ENCODE data around the gene PPP2R2B.

Gene PPP2R2B

GRCh38 chr5:146748533-146748932, 130.0 kb downstream of the PPP2R2B start:
- DNase-seq (ENCODE audit: extremely low spot score): no peak
- POLR2A ChIA-PET: no interaction called here
- TF ChIP-seq CTBP1 (IDR thresholded peaks at IDR 0.05; ENCODE audit: borderline replicate concordance) (no peak), HDGF (IDR thresholded peaks at IDR 0.05; ENCODE audit: borderline replicate concordance) (no peak), ARNT (IDR thresholded peaks at IDR 0.05) (no peak), L3MBTL2 (conservative IDR thresholded peaks at IDR 0.05) (no peak), LEF1 (IDR thresholded peaks at IDR 0.05; ENCODE audit: borderline replicate concordance) (no peak), SUZ12 (IDR thresholded peaks at IDR 0.05) (no peak), NFRKB (IDR thresholded peaks at IDR 0.05) (no peak), TARDBP (IDR thresholded peaks at IDR 0.05) (no peak), FOXM1 (IDR thresholded peaks at IDR 0.05; ENCODE audit: borderline replicate concordance) (no peak), SP1 (IDR thresholded peaks at IDR 0.05) (no peak), FOXK2 (IDR thresholded peaks at IDR 0.05) (no peak), ELF4 (IDR thresholded peaks at IDR 0.05) (no peak), FOXA1 (IDR thresholded peaks at IDR 0.05) (no peak)
- CTCF ChIA-PET: no interaction called here

DNA sequence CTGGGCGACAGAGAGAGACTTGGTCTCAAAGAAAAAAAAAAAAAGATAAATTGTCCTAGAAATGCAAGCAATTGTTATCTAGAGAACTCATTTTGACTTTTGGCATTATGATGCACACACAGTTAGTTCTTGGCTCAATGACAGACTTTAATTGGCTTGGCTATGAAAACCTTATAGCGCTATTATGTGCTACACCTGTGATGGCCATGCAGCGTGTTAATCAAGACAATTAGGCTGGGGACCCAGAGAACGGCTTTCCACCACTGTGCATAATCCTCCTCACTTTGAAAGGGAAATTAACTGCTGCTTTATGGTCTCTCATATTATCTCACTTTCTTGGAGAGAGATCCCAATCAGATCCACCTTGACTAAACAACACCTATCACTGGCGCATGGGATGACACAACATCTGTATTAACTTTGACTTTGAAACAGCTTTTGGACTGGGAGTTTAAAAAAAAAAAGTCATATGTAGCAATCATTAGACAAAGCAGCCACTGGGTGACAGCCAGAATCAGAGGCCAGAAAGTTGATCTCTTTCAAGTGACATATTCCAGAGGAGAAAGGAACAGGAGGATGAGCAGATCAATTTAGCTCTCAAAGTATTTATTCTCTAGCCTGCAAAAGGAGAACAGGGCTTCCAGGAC, 132.5 kb downstream of the PPP2R2B start:
- ChIA-PET CTCF (interaction anchor here (0.8 kb wide), 1 partner anchor 65 kb away, joined by 3 read pairs; no protein-coding TSS in a partner anchor), POLR2A (no interaction called here)
- DNase-seq (ENCODE audit: extremely low spot score): no peak
- no peak for TF ChIP-seq L3MBTL2 (conservative IDR thresholded peaks at IDR 0.05)
- no peak for TF ChIP-seq FOXM1 (IDR thresholded peaks at IDR 0.05; ENCODE audit: borderline replicate concordance)
- no peak for TF ChIP-seq SUZ12 (IDR thresholded peaks at IDR 0.05)
- no peak for TF ChIP-seq ARNT (IDR thresholded peaks at IDR 0.05)

DNA sequence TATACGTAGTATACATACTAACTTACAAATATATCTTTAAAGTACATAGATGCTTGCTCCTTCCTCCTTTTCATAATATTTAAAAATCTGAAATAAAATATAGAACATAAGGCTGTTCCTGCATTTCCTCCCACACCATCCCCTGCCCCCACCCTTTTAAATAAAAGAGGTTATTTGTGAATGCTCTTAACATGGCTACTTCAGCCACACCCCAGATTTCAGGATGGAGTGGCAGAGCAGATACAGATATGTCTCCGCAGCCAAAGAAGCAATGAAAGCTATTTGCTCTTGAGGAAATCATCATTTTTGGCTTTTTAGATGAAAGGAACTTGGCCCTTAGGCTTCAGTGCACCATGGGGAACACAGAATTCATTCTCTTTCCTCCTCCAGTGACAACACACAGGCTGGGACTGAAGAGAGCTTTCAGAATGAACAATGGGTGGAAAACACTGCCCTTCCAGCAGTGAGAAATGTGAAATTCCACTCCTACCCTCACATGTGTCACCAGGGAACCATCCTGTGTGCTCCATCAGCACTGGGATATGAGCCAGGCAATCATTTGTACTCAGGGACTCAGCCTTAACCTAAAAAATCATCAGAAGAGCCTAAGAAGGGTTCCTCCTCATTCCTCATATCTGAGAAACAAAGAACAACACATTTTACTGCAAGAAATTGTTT, 134.3 kb downstream of the PPP2R2B start:
- TF ChIP-seq HDGF (IDR thresholded peaks at IDR 0.05; ENCODE audit: borderline replicate concordance) (no peak), L3MBTL2 (conservative IDR thresholded peaks at IDR 0.05) (no peak), TARDBP (IDR thresholded peaks at IDR 0.05) (no peak), FOXK2 (IDR thresholded peaks at IDR 0.05) (no peak), BHLHE40 (IDR thresholded peaks at IDR 0.05; ENCODE audit: borderline replicate concordance) (no peak), CTBP1 (IDR thresholded peaks at IDR 0.05; ENCODE audit: borderline replicate concordance) (no peak), SP1 (IDR thresholded peaks at IDR 0.05) (no peak), ZNF384 (IDR thresholded peaks at IDR 0.05) (no peak), FOXA1 (IDR thresholded peaks at IDR 0.05) (no peak), ELF4 (IDR thresholded peaks at IDR 0.05) (no peak), ARNT (IDR thresholded peaks at IDR 0.05) (no peak), NFRKB (IDR thresholded peaks at IDR 0.05) (no peak), FOXM1 (IDR thresholded peaks at IDR 0.05; ENCODE audit: borderline replicate concordance) (no peak), SUZ12 (IDR thresholded peaks at IDR 0.05) (no peak), LEF1 (IDR thresholded peaks at IDR 0.05; ENCODE audit: borderline replicate concordance) (no peak)
- TF ChIP-seq, protein P1, sequence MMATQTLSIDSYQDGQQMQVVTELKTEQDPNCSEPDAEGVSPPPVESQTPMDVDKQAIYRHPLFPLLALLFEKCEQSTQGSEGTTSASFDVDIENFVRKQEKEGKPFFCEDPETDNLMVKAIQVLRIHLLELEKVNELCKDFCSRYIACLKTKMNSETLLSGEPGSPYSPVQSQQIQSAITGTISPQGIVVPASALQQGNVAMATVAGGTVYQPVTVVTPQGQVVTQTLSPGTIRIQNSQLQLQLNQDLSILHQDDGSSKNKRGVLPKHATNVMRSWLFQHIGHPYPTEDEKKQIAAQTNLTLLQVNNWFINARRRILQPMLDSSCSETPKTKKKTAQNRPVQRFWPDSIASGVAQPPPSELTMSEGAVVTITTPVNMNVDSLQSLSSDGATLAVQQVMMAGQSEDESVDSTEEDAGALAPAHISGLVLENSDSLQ (IDR thresholded peaks at IDR 0.05): no peak
- no peak for DNase-seq (ENCODE audit: extremely low spot score)
- CTCF ChIA-PET: no interaction called here
- POLR2A ChIA-PET: no interaction called here

- TF ChIP-seq BHLHE40 (IDR thresholded peaks at IDR 0.05; ENCODE audit: borderline replicate concordance) (no peak), CTBP1 (IDR thresholded peaks at IDR 0.05; ENCODE audit: borderline replicate concordance) (no peak), FOXA1 (IDR thresholded peaks at IDR 0.05) (no peak), FOXM1 (IDR thresholded peaks at IDR 0.05; ENCODE audit: borderline replicate concordance) (no peak), LEF1 (IDR thresholded peaks at IDR 0.05; ENCODE audit: borderline replicate concordance) (no peak), SP1 (IDR thresholded peaks at IDR 0.05) (no peak), FOXK2 (IDR thresholded peaks at IDR 0.05) (no peak), L3MBTL2 (conservative IDR thresholded peaks at IDR 0.05) (no peak), TARDBP (IDR thresholded peaks at IDR 0.05) (no peak), SUZ12 (IDR thresholded peaks at IDR 0.05) (no peak), HDGF (IDR thresholded peaks at IDR 0.05; ENCODE audit: borderline replicate concordance) (no peak), ELF4 (IDR thresholded peaks at IDR 0.05) (no peak), NFRKB (IDR thresholded peaks at IDR 0.05) (no peak)
- TF ChIP-seq, protein P1 (IDR thresholded peaks at IDR 0.05): no peak
- DNase-seq (ENCODE audit: extremely low spot score): no peak
- ChIA-PET CTCF (no interaction called here), POLR2A (no interaction called here)
Observed at GRCh38 chr5:146734936-146735577, 143.5 kb downstream of the PPP2R2B start.

- TF ChIP-seq CTBP1 (IDR thresholded peaks at IDR 0.05; ENCODE audit: borderline replicate concordance): no peak
- TF ChIP-seq ELF4 (IDR thresholded peaks at IDR 0.05): no peak
- no peak for TF ChIP-seq SUZ12 (IDR thresholded peaks at IDR 0.05)
- no peak for TF ChIP-seq NFRKB (IDR thresholded peaks at IDR 0.05)
- no peak for TF ChIP-seq HDGF (IDR thresholded peaks at IDR 0.05; ENCODE audit: borderline replicate concordance)
- no peak for TF ChIP-seq FOXA1 (IDR thresholded peaks at IDR 0.05)
- TF ChIP-seq BHLHE40 (IDR thresholded peaks at IDR 0.05; ENCODE audit: borderline replicate concordance): no peak
- no peak for TF ChIP-seq L3MBTL2 (conservative IDR thresholded peaks at IDR 0.05)
- TF ChIP-seq TARDBP (IDR thresholded peaks at IDR 0.05): no peak
- TF ChIP-seq LEF1 (IDR thresholded peaks at IDR 0.05; ENCODE audit: borderline replicate concordance): no peak
- no peak for TF ChIP-seq SP1 (IDR thresholded peaks at IDR 0.05)
- no peak for TF ChIP-seq FOXM1 (IDR thresholded peaks at IDR 0.05; ENCODE audit: borderline replicate concordance)
- no peak for TF ChIP-seq ARNT (IDR thresholded peaks at IDR 0.05)
- no peak for TF ChIP-seq FOXK2 (IDR thresholded peaks at IDR 0.05)
- TF ChIP-seq, protein P1 (IDR thresholded peaks at IDR 0.05): no peak
- TF ChIP-seq ZNF384 (IDR thresholded peaks at IDR 0.05): no peak
- CTCF ChIA-PET: interaction anchor here (0.7 kb wide), 1 partner anchor 1826 kb away, joined by 3 read pairs; no protein-coding TSS in a partner anchor
- no peak for DNase-seq (ENCODE audit: extremely low spot score)
- POLR2A ChIA-PET: no interaction called here
Observed at GRCh38 chr5:146732962-146733361, 145.6 kb downstream of the PPP2R2B start.
